Stimulated activated memory B cell treated with anti-CD40 and anti-IgM and Interleukin-4, amounts not matched to agents 10 μg/mL and 1 μg/mL and 100 μg/mL, for 72 hours (primary cell): ENCODE measurements around the gene RPS2.
A peak's percentile ranks its signal among the peaks of the same experiment; 100 is the strongest.

Source experiments
- ATAC-seq: fragments of 150-1000 bp; cut with Tn5 transposase; 2 replicates; pipeline ENCODE4 v1.10.0; 2021
- H3K27ac Mint-ChIP-seq: one replicate; pipeline ENCODE4 v1.8.0; 2022; ENCODE audit warnings: mild to moderate bottlenecking, mixed read lengths
- H3K27me3 Mint-ChIP-seq: one replicate; pipeline ENCODE4 v1.8.0; 2022; ENCODE audit warnings: mixed read lengths
- H3K36me3 Mint-ChIP-seq: one replicate; pipeline ENCODE4 v1.8.0; 2022; ENCODE audit warnings: mixed read lengths
- H3K4me1 Mint-ChIP-seq: one replicate; pipeline ENCODE4 v1.8.0; 2022; ENCODE audit warnings: mixed read lengths
- H3K4me3 Mint-ChIP-seq: one replicate; pipeline ENCODE4 v1.8.0; 2022; ENCODE audit warnings: mild to moderate bottlenecking, moderate library complexity, mixed read lengths
- H3K9me3 Mint-ChIP-seq: one replicate; pipeline ENCODE4 v1.8.0; 2022; ENCODE audit warnings: mixed read lengths

Gene RPS2

DNA sequence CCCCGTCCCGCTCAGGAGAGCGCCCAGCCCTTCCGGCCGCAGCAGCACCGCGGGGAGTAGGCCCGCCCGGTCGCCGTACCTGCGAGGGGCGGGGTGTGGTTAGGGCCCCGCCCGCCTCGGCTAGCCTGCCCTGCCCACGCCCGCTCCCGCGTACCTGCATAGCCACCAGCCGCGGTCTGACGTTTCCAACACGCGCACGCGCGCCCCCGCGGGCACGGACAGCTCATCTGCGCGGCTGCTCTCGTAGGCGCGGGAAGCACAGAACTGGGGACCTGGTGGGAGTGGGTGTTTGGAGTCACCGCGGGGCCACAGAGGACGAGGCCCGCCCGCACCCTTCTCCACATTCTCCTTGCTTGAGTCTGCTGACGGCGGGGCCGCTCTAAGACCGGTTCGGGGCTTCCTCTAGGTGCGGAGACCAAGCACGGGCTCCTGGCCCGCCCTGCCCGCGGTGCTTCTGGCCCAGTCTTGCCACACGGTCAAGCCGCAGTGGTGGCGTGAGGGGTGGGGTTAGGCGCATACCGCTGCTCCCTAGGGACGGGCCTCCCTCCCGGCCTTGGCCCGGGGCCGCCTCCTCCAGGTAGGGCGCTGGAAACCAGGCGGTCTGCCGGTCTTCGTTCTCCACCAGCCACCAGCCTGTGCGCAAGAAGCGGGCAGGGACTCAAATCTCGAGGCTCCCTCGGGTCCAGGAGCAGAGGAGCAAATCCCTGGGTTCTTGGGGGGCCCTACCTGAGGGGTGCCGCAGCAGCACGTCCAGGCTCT lies 14.8 kb upstream of the RPS2 start:
- H3K4me3 Mint-ChIP-seq: no peak overlapping the region
- peaks cover 42% of the 10 kb centered on the region for H3K4me1 Mint-ChIP-seq
- H3K36me3 Mint-ChIP-seq: peaks cover 43% of the 10 kb centered on the region
- H3K9me3 Mint-ChIP-seq: no peaks in the 10 kb centered on the region
- peaks cover 49% of the 10 kb centered on the region for H3K27me3 Mint-ChIP-seq
- no peak for ATAC-seq
- H3K27ac Mint-ChIP-seq: no peak overlapping the region

DNA sequence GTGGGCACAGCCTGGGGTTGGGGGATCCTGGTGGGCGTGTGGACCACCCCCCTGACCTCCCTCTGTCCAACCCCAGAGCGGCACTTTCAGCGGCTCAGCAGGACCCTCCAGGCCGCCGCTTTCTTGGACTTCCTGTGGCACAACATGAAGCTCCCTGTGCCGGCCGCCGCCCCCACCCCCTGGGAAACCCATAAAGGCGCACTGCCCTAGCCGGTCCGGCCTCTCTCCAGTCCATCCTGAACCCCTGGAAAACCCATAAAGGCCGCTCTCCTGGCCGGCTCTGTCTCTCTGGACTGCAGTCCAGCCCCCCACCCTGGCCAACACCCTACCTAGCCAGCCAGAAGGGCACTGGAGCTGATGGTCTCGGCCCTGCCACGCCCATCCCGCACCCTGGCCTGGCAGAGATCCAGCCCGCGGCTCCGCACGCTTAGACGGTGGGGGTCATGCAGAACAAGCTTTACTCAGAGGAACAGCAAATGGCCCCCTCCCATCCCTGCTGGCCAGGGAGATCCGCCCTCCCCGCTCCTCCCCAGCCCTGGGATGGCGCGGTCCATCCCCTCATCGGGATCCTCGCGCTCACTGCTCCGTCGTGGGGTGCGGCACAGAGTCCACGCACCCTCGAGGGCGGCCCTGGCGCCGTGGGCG lies 14.0 kb upstream of the RPS2 start:
- no peak overlapping the region for H3K4me3 Mint-ChIP-seq
- no peak for ATAC-seq
- peaks cover 47% of the 10 kb centered on the region for H3K4me1 Mint-ChIP-seq
- peaks cover 49% of the 10 kb centered on the region for H3K27me3 Mint-ChIP-seq
- H3K27ac Mint-ChIP-seq: no peak overlapping the region
- no peaks in the 10 kb centered on the region for H3K9me3 Mint-ChIP-seq
- peaks cover 49% of the 10 kb centered on the region for H3K36me3 Mint-ChIP-seq

DNA sequence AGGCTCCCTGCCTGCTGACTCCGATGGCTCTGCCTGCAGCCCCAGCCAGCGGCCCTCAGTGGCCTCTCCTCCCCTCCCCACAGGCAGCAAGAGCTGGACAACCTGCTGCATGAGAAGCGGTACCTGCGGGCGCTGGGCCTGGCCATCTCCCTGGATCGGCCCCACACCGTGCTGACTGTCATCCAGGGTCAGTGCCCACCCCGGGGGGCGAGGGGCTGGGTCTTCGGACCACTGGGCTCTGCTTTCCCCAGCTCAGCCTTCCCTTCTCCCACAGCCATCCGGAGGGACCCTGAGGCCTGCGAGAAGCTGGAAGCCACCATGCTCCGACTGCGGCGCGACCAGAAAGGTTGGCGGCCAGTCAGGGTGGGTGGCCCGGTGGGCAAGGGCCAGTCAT lies 13.2 kb upstream of the RPS2 start:
- H3K27ac Mint-ChIP-seq: no peak overlapping the region
- peaks cover 44% of the 10 kb centered on the region for H3K27me3 Mint-ChIP-seq
- peaks cover 56% of the 10 kb centered on the region for H3K36me3 Mint-ChIP-seq
- no peaks in the 10 kb centered on the region for H3K9me3 Mint-ChIP-seq
- H3K4me3 Mint-ChIP-seq: no peak overlapping the region
- no peak for ATAC-seq
- H3K4me1 Mint-ChIP-seq: peaks cover 51% of the 10 kb centered on the region

DNA sequence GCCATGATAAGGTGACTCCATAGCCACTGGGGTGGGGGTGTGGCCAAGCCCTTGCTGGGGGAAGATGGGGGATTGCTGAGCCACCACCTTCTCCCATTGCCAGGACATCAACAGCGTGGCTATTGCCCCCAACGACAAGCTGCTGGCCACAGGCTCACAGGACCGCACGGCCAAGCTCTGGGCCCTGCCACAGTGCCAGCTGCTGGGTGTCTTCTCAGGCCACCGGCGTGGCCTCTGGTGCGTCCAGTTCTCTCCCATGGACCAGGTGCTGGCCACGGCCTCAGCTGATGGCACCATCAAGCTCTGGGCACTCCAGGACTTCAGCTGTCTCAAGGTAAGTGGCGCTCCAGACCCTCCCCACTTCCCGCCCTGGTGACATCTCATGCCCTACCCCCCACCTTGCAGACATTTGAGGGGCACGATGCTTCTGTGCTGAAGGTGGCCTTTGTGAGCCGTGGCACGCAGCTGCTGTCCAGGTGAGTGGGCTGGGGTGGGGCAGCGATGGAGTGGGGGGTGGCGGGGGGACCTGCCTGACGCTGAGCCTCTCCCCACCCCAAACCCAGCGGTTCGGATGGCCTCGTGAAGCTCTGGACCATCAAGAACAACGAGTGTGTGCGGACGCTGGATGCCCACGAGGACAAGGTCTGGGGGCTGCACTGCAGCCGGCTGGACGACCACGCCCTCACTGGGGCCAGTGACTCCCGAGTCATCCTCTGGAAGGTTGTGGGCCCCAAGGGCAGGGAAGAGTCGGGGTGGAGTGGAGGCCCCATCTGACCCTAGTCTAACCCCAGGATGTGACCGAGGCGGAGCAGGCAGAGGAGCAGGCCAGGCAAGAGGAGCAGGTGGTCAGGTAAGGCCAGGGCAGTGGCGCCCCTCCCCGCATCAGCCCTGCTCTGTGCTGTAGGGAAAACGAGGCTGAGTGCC lies 12.6 kb upstream of the RPS2 start:
- peaks cover 50% of the 10 kb centered on the region for H3K4me1 Mint-ChIP-seq
- no peaks in the 10 kb centered on the region for H3K9me3 Mint-ChIP-seq
- H3K36me3 Mint-ChIP-seq: peaks cover 56% of the 10 kb centered on the region
- peaks cover 38% of the 10 kb centered on the region for H3K27me3 Mint-ChIP-seq
- no peak for ATAC-seq
- no peak overlapping the region for H3K27ac Mint-ChIP-seq
- no peak overlapping the region for H3K4me3 Mint-ChIP-seq

DNA sequence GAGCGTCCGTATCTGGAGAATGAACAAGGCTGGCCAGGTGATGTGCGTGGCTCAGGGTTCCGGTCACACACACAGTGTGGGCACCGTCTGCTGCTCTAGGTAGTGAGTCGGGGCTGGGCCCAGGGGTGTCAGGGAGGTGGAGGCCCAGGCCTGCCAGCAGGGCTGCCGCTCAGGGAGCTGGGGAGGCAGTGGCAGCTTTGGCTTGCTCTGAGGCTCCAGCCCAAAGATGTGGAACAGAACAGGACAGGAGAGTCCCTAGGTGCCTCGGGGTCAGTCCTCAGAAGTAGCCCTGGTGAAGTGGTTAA lies 11.5 kb upstream of the RPS2 start:
- no peak for ATAC-seq
- Mint-ChIP-seq H3K27me3 (peaks cover 27% of the 10 kb centered on the region), H3K4me3 (no peak overlapping the region), H3K27ac (no peak overlapping the region), H3K9me3 (no peaks in the 10 kb centered on the region), H3K4me1 (peaks cover 50% of the 10 kb centered on the region), H3K36me3 (peaks cover 56% of the 10 kb centered on the region)

DNA sequence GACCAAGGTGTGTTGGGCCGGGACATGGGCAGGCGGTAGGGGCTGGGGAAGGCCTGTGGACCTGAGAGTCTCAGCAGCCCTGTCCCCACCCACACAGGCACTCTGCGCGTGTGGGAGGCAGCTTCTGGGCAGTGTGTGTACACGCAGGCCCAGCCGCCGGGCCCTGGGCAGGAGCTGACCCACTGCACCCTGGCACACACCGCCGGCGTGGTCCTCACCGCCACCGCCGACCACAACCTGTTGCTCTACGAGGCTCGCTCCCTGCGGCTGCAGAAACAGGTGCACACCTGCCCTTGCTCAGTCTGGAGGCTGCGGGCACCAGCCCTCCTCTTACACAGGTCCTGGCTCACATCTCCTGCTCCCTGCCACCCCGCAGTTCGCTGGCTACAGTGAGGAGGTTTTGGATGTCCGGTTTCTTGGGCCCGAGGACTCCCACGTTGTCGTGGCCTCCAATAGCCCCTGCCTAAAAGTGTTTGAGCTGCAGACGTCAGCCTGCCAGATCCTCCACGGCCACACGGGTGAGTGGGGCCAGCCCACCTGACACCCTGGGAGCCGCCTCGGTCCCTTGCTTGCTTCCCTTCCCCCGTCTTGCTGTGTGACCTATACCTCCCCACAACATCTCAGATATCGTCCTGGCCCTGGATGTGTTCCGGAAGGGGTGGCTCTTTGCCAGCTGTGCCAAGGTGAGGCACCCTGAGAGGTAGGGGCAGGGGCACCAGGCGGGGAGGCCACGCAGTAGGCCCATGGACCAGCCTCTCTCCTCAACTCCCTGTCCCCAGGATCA lies 11.0 kb upstream of the RPS2 start:
- ATAC-seq: no peak
- peaks cover 22% of the 10 kb centered on the region for H3K27me3 Mint-ChIP-seq
- no peaks in the 10 kb centered on the region for H3K9me3 Mint-ChIP-seq
- H3K4me3 Mint-ChIP-seq: no peak overlapping the region
- H3K4me1 Mint-ChIP-seq: peaks cover 50% of the 10 kb centered on the region
- H3K27ac Mint-ChIP-seq: no peak overlapping the region
- peaks cover 56% of the 10 kb centered on the region for H3K36me3 Mint-ChIP-seq

DNA sequence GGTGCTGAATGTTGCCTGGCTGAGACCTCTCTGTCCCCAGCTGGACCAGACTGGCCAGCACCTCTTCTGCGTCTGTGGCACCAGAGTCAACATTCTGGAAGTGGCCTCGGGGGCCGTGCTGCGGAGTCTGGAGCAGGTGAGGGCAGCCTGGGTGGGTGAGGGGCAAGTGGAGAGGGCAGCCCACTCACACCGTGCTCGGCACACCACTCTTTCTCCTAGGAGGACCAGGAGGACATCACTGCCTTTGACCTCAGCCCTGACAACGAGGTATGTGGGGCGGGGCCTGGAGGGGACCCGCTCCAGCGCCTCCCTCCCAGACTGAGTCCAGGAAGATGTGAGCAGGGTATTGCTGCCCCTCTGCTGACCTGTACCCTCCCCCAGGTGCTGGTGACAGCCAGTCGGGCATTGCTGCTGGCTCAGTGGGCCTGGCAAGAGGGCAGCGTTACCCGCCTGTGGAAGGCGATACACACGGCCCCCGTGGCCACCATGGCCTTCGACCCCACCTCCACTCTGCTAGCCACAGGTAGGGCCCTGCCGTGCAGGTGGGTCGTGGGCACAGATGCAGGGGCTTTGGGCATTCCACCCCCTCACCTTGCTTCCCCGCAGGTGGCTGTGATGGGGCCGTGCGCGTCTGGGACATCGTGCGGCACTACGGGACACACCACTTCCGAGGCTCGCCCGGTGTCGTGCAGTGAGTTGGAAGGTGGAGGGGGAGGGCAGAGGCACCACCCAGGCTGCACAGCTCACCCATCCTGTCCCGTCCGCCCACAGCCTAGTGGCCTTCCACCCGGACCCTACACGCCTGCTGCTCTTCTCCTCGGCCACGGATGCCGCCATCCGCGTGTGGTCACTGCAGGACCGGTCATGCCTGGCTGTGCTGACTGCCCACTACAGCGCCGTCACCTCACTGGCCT lies 9.8 kb upstream of the RPS2 start:
- H3K9me3 Mint-ChIP-seq: no peaks in the 10 kb centered on the region
- H3K4me1 Mint-ChIP-seq: peaks cover 40% of the 10 kb centered on the region

DNA sequence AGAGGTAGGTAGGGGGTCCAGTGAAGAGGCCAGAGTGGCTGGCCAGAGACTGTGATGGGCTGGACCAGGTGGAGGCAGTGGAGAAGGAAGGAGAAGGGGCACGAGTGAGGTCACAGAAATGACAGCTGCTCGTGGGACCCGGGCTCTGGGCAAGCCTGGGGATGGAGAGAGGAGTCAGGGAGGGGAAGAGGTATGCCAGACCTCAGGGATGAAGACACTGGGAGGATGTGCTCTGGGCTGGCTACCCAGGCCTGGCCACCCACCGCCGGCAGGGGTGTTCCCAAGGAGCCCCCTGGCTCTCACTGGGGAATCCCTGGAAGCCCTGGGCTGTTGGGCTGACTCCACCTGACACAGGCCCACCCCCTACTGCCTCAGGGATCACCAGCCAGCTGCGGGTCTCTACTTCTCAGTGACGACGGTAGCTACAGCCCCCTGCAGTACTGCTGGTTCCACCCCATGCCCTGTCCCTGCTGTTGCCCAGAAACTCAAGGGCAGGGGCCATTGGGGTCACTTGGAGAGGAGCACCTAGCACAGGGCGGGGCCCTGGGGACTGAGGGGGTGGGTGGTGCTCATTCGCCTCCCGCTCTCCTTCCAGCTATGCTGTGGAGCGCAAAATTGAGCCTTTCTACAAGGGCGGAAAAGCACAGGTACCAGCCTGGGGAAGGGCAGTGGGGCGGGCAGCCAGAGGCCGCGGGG lies 9.0 kb upstream of the RPS2 start:
- peaks cover 52% of the 10 kb centered on the region for H3K36me3 Mint-ChIP-seq
- peaks cover 12% of the 10 kb centered on the region for H3K27me3 Mint-ChIP-seq
- H3K4me3 Mint-ChIP-seq: peak overlapping the region; percentile 40
- peak overlapping the region; percentile 96 for H3K27ac Mint-ChIP-seq
- ATAC-seq: no peak
- H3K9me3 Mint-ChIP-seq: no peaks in the 10 kb centered on the region
- peaks cover 39% of the 10 kb centered on the region for H3K4me1 Mint-ChIP-seq

More for the DNA sequence above, 9.8 kb upstream of the RPS2 start:
- H3K27ac Mint-ChIP-seq: no peak overlapping the region
- no peak for ATAC-seq
- peaks cover 56% of the 10 kb centered on the region for H3K36me3 Mint-ChIP-seq
- peaks cover 17% of the 10 kb centered on the region for H3K27me3 Mint-ChIP-seq
- no peak overlapping the region for H3K4me3 Mint-ChIP-seq

DNA sequence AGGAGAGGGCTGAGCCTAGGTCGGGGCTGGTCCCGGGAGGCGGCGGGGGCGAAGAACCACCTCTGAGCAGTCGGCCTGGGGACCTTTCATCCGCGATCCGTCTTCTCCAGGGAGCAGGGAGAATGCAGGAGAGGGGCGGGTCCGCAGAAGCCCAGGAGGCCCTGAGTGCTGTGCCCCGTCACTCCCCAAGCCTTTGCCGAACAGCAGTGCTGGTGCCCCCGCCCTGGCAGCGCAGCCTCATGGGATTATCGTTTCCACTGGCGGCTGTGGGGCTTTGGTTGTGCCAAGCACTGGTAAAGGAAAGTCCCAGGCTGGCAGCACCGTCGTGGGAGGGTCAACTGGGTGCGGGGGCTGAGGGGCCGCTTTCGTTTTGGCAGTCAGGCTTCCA lies 7.9 kb upstream of the RPS2 start:
- Mint-ChIP-seq H3K4me1 (peaks cover 39% of the 10 kb centered on the region), H3K27me3 (peaks cover 8% of the 10 kb centered on the region), H3K9me3 (no peaks in the 10 kb centered on the region), H3K4me3 (peak overlapping the region; percentile 99), H3K36me3 (peaks cover 42% of the 10 kb centered on the region), H3K27ac (peak overlapping the region; percentile 96)
- ATAC-seq: no peak

DNA sequence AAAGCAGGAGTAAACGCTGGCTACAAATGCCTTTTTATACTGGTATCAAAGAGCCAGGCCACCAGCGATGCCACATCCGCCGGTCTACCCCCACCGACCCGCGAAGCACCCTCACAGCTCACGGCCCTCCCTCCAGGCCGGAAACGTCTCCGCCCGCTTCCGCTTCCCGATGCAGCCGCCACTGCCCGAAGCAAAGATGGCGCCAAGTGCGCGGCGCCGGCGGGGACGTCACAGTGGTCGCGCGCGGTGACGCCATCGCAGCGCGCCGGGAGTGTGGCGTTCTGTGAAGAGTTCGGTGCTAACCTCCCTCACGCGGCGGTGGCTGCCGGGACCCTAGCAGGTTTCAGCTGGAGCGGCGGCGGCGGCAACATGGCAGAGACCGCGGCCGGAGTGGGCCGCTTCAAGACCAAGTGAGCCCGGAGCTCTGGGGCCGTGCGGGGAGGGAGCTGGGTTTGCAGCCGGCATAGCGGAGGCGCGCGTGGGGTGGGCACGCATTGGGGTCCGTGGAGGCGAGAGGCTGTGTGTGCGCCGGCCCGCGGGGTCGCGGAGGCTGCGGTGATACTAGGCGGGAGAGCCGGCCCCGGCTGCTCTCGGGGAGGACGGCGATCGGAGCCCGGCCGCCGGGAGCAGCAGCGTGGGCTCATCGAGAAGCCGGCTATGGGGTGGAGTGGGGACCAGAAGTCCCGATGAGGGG lies 7.3 kb upstream of the RPS2 start, which contains the start of gene TBL3:
TSS of gene TBL3 (plus strand) at position 258 of the 694 bp plus-strand sequence. CDS start at position 370, 112 bp downstream.
- Mint-ChIP-seq H3K4me3 (peak within 1 kb of the TSS; percentile 99), H3K36me3 (peaks cover 36% of the 10 kb centered on the region), H3K27me3 (peaks cover 8% of the 10 kb centered on the region), H3K4me1 (peaks cover 39% of the 10 kb centered on the region), H3K9me3 (no peaks in the 10 kb centered on the region), H3K27ac (peak within 1 kb of the TSS; percentile 96)
- peak; percentile 98 for ATAC-seq

DNA sequence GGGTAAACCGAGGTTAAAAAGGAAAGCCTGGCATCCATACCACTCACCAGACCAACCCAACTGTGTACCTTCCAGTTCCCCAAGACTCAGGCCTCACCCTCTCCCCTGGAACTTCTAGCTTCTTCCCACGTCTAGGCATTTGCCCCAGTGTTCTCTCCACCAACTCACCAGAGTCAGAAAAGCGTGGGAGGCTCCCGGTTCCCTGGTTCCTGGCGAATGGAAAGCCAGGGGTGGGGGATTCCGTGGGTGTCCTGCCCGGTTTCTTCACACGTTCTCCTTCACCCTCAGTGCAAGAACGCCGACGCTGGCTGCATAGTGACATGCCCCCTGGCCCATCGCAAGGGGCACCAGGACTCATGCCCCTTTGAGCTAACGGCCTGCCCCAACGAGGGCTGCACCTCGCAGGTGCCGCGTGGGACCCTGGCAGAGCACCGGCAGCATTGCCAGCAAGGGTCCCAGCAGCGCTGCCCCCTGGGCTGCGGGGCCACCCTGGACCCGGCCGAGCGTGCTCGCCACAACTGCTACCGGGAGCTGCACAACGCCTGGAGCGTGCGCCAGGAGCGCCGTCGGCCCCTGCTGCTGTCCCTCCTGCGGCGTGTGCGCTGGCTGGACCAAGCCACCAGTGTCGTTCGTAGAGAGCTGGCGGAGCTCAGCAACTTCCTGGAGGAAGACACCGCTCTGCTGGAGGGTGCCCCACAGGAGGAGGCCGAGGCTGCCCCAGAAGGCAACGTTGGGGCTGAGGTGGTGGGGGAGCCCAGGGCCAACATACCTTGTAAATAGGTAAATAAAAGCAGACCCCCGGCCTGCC lies 3.7 kb upstream of the RPS2 start:
- no peak overlapping the region for H3K4me3 Mint-ChIP-seq
- no peak for ATAC-seq
- H3K27ac Mint-ChIP-seq: no peak overlapping the region
- H3K9me3 Mint-ChIP-seq: no peaks in the 10 kb centered on the region
- peaks cover 44% of the 10 kb centered on the region for H3K4me1 Mint-ChIP-seq
- H3K27me3 Mint-ChIP-seq: no peaks in the 10 kb centered on the region
- H3K36me3 Mint-ChIP-seq: peaks cover 13% of the 10 kb centered on the region

DNA sequence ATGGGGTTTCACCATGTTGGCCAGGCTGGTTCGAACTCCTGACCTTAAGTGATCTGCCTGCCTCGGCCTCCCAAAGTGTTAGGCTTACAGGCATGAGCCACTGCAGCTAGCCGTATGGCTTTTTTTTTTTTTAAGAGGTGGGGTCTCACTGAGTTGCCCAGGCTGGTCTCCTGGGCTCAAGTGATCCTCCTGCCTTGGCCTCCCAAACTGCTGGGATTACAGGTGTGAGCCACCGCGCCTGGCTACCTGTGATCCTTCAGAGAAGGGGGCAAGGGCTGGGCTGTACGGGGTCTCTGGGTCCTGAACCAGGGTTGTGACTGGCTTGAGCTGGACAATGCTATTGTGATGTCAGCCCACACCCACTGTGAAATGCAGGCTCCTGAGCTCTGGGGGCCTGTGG lies 1.8 kb upstream of the RPS2 start, which contains the start of gene RNF151:
TSS of gene RNF151 (plus strand) at position 397 of the 400 bp plus-strand sequence. CDS start 26 bp downstream, outside the sequence.
- Mint-ChIP-seq H3K9me3 (no peaks in the 10 kb centered on the region), H3K36me3 (peaks cover 24% of the 10 kb centered on the region), H3K4me1 (peaks cover 45% of the 10 kb centered on the region)

More for the DNA sequence above, 1.8 kb upstream of the RPS2 start, which contains the start of gene RNF151:
- Mint-ChIP-seq H3K4me3 (peak within 1 kb of the TSS; percentile 84), H3K27ac (peak within 1 kb of the TSS; percentile 97), H3K27me3 (no peaks in the 10 kb centered on the region)
- no peak for ATAC-seq
